GM12873 (cell line): ENCODE measurements around the gene NHLH2.
A peak's percentile ranks its signal among the peaks of the same experiment; 100 is the strongest.

ENCODE experiments used
- CTCF ChIP-seq: IDR thresholded peaks from 2 replicates; pipeline ENCODE4 v1.5.1; 2012; ENCODE audit warnings: low read depth, mild to moderate bottlenecking, moderate library complexity, low read length, control low read depth; ENCODE audit not compliant: insufficient read depth; ENCODE audit errors: missing control alignments

NHLH2 gene

GRCh38 chr1:115840605-115841460 is at the start of gene NHLH2:
NHLH2 (minus strand) TSS chr1:115841126; CDS start chr1:115838372, 2,754 bp downstream.
- TF ChIP-seq CTCF = no peak

- TF ChIP-seq CTCF = no peak
Measured at GRCh38 chr1:115890580-115890979, 49.7 kb upstream of the NHLH2 start.

GRCh38 chr1:115888976-115889375 is 48.0 kb upstream of the NHLH2 start:
- no peak for TF ChIP-seq CTCF

- no peak for TF ChIP-seq CTCF
Measured at GRCh38 chr1:115882913-115883902, 42.3 kb upstream of the NHLH2 start.

- no peak for TF ChIP-seq CTCF
Measured at GRCh38 chr1:115880981-115881672, 40.2 kb upstream of the NHLH2 start.

- TF ChIP-seq CTCF = peak; percentile 17
Measured at GRCh38 chr1:115879977-115880376, 39.1 kb upstream of the NHLH2 start.

- TF ChIP-seq CTCF = no peak
Measured at GRCh38 chr1:115877511-115877910, 36.6 kb upstream of the NHLH2 start.
